ENCODE results near the gene ATG9B.

GRCh38 chr7:150968734-150969372, 55.4 kb downstream of the ATG9B start:
- TF ChIP-seq BHLHE40 (IDR thresholded peaks at IDR 0.05; ENCODE audit: low read length), result no peak
- TF ChIP-seq ZSCAN29 (IDR thresholded peaks at IDR 0.05), result no peak
- no peak for TF ChIP-seq MTF1 (CRISPR knock-in tag; IDR thresholded peaks at IDR 0.05; ENCODE audit: borderline replicate concordance)
- TF ChIP-seq, protein P1, sequence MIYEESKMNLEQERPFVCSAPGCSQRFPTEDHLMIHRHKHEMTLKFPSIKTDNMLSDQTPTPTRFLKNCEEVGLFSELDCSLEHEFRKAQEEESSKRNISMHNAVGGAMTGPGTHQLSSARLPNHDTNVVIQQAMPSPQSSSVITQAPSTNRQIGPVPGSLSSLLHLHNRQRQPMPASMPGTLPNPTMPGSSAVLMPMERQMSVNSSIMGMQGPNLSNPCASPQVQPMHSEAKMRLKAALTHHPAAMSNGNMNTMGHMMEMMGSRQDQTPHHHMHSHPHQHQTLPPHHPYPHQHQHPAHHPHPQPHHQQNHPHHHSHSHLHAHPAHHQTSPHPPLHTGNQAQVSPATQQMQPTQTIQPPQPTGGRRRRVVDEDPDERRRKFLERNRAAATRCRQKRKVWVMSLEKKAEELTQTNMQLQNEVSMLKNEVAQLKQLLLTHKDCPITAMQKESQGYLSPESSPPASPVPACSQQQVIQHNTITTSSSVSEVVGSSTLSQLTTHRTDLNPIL (CRISPR knock-in tag; IDR thresholded peaks at IDR 0.05), result no peak
- no peak for TF ChIP-seq CTCF (IDR thresholded peaks at IDR 0.05 in 2 of 3, conservative IDR thresholded peaks at IDR 0.05 in 1 of 3; ENCODE audit: insufficient read depth in 2 of 3, low read depth in 1 of 3, low read length in 3 of 3)
- peak; percentile 84 for TF ChIP-seq ZNF766 (CRISPR knock-in tag; conservative IDR thresholded peaks at IDR 0.05)
- TF ChIP-seq SLC30A9 (CRISPR knock-in tag; IDR thresholded peaks at IDR 0.05), result no peak
- TF ChIP-seq EZH2 (IDR thresholded peaks at IDR 0.05; ENCODE audit: borderline replicate concordance, low read depth, low read length), result no peak
- no peak for TF ChIP-seq CHD4 (IDR thresholded peaks at IDR 0.05; ENCODE audit: insufficient read depth, insufficient replicate concordance, low read depth, low read length, poor library complexity, severe bottlenecking)
- 0 out of 2 replicates have a peak, but pooled peaks have one; percentile 0 for TF ChIP-seq RHOXF2B (CRISPR knock-in tag; conservative IDR thresholded peaks at IDR 0.05)
- no peak for TF ChIP-seq SREBF2 (CRISPR knock-in tag; IDR thresholded peaks at IDR 0.05)
